Daoy (cell line): ENCODE data around the gene ARHGEF4. TPM values are rescaled to one million over a fixed set of nuclear protein-coding genes. Genes with fewer than 3 reads are reported as not detected.

Source experiments
- DNase-seq: peaks from one replicate; pipeline ENCODE4 v3.0.0-alpha.2; 2015; ENCODE audit warnings: low read depth
- total RNA-seq: library from RNA; depleted of rRNA; stranded (reverse); fragments of >200 nt; shearing (Covaris generic); gene quantifications from 2 replicates; pipeline ENCODE4 v1.2.3, GENCODE V29; 2014

ARHGEF4 gene
- total RNA-seq, 1 experiment from 2014 or later = 1.5 TPM

DNA sequence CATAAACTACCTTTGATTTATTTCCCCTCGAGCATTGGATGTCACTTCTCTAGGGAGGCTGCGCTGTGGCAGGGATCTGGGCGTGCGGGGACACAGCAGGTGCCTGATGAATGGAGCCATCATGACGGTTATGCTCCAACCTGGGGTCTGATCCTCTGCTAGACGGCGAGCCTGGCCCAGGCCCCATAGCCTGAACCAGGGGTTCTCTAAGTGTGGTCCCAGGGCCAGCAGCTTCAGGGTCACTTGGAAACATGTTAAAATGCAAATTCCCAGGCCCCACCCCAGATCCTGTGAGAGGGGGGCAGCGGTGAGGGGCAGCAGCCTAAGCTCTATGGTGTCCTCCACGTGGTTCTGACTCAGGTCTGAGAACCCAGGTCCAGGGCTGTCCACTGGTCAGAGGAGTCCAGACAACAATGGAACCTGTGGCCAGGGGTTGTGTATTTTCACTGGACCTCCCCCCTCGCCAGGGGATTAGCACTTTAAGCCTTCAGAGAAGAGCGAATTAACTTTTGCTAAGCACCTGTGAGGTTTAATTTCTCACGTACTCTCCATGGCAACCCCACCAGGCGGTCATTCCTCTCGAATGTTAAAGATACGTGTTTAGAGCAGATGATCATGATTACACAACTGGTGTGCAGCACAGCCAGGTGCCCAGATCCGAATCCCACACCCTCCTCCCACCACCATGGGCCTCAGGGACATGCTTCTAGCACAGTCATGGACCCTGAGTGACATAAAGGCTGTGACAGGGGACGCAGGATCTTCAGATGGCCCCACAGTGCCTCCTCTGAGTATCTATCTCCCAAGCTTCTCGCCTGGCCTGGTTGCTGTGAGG lies 1.6 kb upstream of the ARHGEF4 start:
- DNase-seq = no peak

GRCh38 chr2:130835766-130836015 lies 1.0 kb upstream of the ARHGEF4 start:
- no peak for DNase-seq

DNA sequence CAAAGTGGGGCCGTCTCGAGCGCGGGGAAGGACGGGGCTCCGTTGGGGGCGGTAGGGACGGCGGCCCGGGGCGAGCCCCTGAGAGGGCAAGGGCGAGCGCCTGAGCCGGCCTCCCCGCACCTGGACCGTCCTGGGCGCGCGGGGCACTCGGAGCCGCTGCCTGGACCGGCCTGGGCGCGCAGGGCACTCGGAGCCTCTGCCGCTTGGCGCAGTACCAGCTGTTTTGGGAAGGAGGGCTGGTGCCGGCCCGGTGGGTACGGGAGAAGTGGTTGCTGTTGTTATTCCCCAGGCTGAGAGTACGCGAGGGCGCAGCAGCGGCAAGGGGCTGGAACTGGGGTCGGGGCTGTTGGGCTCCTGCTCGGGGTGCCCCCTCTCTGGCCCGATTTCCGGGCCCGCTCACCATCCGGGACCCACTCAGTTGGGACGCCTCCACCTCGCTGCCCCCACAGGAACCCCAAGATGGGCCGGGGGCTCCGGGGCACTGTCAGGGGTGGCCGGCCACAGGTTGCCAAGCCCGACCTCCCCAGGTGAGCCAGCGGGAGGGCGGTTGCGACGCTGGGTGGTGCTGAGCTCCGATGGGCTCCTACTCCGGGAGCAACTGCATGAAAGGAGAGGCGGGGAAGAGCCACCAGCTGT lies 579 bp downstream of the ARHGEF4 start:
- no peak for DNase-seq

DNA sequence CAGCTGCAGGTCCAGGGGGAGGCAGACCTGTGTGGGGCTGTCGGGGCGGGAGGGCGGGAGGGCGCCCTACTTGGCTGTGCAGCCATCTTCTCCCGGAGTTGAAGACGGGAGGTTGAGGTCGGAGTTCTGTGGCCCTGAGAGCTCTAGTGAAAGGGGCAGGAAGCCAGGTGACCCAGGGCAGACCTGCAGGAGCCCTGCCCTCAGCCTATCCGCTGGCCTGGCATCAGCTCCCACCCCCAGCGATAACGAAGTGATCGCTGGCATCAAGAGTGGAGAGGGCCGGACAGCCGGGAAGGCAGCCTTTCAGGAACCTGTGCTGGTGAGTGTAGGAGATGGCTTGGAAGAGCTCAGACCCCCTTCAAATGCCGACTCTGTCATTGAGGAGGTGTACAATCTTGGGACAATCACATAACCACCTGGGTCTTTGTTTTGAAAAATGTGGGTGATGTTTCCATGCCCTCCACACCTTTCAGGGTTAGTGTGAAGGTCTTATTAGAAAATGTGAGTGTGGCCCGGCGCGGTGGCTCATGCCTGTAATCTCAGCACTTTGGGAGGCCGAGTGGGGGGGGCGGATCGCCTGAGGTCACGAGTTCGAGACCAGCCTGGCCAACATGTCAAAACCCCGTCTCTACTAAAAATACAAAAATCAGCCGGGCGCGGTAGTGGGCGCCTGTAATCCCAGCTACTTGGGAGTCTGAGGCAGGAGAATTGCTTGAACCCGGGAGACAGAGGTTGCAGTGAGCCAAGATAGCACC lies 1.3 kb downstream of the ARHGEF4 start:
- no peak for DNase-seq

DNA sequence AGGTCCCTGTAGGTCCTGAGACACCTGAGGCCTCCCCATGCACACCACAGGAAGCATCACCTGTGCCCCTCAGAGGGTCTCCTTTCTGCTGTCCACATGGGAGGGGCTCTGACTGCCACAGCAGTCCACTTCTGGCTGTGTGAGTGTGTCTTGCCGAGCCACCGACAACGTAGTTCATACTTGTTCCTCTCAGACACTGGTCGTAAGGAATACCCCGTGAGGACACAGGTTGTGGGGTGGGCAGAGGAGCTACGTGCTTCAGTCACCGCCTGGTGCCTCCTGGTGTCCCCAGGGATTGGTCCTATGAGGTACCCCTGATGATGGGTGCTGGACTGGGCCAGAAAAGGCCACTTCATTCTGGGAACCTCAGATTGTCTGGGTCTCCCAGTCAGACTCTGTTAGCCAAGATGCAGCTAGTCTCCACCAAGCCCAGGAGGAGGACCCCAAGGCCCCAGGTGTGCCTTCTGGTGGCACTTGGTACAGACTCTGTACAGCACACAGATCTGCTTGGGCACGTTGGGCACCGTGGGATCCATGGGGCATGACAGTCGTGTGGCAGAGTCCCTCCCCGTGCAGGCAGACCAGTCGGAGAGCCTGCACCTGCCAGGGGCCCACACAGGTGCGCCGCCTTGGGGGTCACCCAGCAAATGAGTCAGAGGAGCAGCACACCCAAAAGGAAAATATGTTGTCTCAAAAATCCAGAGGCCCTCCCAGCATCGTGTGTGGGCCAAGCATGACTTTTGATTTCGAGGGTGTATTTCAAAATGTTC lies 2.5 kb downstream of the ARHGEF4 start:
- DNase-seq = no peak

GRCh38 chr2:130840506-130840905 lies 3.8 kb downstream of the ARHGEF4 start:
- no peak for DNase-seq

GRCh38 chr2:130841741-130842365 lies 5.1 kb downstream of the ARHGEF4 start:
- no peak for DNase-seq

GRCh38 chr2:130842770-130843169 lies 6.1 kb downstream of the ARHGEF4 start:
- DNase-seq = no peak

DNA sequence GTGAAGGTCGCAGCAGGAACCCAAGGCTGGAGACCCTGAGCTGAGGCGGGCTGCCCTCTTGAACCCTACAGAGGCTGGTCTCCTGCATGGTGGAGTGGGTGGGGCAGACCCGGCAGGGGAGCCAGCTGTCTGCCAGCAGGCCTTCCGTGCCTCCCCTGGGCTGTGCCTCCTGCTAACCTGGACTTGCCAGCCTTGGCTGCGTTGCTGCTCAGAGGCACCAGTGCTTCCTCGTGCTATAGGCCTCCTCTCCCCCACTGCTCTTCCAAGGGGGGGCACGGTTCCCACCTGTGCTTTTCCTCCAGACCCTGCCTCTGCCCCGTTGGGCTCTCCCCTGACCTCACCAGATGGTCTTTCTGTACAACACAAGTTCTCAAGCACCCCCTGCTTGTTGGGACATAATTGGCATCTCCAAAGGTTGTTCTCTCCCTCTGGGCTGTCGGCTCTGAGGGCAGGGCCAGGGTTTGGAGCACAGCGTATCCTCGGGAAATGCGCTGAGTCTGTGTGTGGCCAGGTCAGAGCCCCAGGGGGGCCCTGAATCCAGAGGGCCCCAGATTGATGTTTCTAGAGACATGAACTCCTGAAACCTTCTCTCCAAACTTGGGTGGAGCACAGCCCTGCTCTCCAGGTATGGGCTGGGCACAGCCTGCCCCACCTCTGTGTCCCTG lies 6.7 kb downstream of the ARHGEF4 start:
- DNase-seq = no peak

DNA sequence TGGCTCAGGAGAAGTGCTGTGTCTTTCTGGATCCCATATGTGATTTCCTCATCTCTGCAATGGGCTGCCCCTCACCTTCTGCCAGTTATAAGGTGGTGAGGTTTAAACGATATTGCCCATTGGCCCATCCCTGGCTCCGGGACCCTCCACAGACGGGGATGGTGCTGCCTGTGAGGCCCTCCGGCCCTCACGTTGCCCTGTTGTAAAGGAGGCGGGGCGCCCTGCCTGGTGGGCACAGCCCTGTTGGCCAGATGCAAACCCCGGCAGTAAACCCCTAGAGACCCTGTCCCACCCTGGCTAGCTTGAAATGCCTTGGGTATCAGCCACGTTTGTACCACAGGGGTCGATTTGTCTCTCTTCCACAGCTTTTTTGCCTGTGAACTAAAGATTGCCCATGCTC lies 7.4 kb downstream of the ARHGEF4 start:
- no peak for DNase-seq

DNA sequence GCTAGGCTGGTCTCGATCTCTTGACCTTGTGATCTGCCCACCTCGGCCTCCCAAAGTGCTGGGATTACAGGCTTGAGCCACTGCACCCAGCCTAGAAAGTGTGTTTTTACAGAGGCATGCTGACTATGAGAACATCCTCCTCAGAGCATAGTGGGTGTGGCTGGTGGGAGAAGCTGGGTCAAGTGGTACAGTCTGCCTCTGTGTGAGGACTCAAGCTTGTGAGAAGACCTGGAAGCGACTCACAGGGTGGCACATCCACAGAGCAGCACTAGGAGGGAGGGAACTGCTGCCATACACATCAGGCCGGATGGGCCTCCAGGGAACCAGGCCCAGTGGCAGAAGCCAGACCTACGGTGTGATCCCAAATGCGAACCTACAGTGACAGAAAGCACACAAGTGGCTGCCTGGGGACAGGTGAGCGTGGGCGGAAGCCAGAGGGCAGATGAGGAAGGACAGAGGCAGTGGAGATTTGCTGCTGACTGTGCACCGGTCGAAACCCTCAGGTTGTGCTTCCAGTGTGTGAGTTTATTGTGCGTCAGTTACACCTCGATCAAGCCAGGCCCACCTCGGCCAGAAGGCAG lies 8.9 kb downstream of the ARHGEF4 start:
- DNase-seq = peak; percentile 42

GRCh38 chr2:130846233-130846632 lies 9.5 kb downstream of the ARHGEF4 start:
- no peak for DNase-seq

GRCh38 chr2:130846686-130847375 lies 10.1 kb downstream of the ARHGEF4 start:
- peak; percentile 47 for DNase-seq

DNA sequence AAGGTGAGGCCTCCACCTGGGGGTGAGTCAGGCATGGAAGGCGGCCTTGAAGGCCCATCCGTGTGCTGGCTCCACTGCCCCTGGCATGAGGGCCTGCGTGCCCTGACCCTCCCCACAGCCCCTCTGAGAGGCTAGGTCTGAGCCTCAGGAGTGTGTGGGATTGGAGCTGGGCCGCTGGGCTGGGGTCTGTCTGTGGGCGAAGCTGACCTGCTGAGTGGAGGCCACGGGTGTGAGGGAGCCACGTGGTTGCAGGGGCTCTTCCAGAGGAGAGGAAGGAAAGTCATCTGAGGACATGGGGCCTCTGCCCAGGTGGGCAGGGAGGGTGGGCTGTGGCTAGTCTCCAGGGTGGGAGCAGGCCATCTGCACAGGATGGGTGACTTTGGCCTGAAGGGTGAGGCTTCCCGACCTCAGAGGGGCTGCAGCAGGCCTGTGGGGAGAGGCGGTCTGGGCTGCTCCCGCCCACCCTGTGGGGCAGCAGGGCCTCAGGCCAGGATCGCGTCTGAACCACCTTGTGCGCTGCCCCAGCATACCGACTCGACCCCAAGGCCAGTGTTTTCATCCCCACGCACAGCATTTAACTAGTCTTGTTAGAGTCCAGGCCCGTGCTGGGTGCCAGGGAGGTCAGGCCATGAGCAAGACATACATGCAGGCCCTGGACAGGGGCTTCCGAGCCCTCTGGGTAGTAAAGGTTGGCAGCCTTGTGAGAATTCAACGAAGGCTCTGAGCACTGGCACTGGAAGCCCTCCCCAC lies 11.2 kb downstream of the ARHGEF4 start:
- DNase-seq = no peak

DNA sequence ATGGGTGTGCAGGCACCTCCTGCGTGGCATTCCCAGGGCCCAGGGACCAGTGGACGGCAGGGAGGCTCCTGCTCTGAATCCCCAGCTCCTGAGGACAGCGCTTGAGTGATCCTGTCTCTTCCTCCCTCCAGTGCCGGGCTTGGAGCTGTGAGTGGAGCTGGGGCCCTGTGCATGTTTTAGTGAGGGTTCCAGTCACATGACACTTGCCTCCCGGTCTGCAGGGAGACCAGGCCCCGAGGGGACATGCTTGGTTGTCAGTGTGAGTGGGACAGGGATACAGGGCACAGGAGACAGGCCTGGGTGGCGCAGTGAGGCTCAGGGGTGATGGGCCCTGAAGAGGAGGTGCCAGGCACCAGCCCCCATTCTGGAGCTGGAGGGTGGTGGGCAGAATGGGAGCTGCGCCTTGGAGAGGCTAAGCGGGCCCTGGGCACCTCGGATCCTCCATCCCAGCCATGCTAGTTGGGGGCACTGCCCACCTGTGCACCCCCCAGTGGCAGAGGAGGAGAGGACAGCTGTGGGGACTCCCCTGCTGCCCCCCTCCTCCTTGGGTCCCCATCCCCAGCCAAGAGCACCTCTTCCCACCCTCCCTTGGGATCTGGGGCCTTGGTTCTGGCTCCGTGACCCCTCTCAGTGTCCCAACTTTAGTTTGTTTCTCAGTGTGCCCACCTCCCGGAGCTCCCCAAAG lies 12.0 kb downstream of the ARHGEF4 start:
- no peak for DNase-seq

DNA sequence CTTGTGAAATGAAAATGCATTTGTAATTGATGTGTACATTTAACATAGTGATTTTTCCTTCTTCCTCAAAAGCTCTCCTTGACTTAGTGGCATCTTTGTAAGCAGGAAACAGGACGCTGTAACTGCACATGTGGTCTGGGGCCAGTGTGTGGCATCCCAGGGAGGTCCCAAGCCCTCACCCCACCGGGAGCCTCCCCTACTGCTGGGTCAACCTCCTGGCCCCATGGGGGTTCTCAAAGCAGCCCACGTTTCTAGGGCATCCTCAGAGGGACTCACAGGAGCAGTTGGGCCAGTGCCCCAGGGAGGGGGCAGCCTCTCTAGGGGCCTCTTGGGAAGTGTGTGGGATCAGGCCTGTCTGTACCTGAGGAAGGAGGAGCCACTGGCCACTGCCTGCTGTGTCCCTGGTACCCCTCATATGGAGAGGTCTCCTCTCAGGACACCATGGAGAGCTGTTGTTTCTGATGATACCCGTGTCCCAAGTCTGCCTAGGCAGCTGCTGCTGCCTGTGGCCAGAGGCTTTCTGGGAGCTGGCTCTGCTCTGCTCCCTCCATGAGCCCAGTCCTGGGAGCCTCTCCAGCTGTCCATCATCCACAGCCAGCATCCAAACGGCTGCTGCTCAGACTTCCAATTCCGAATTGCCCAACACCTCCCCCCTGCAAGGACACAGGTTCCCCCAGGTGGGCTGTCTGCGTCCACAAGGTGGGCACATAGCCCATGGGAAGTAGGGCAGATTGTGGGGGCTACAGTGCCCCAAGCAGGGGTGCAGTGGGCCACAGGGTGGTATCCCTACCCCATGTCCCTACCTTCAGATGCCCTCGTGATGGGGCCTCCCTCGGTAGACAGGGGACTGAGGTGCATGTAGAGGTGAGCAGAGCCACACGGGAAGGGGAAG lies 13.4 kb downstream of the ARHGEF4 start:
- DNase-seq = no peak

GRCh38 chr2:130850788-130851623 lies 14.3 kb downstream of the ARHGEF4 start:
- no peak for DNase-seq
